NCI-H526 treated with DMSO at 0.1 percent for 48 hours (cell line): ENCODE results near the gene CACNA1C.

Experiments
- DNase-seq: peaks from one replicate; lab custom pipeline; 2025; lab: John Stamatoyannopoulos, UW

The CACNA1C gene

GRCh38 chr12:2140858-2141519 is 88.2 kb downstream of the CACNA1C start:
- DNase-seq: no peak

- DNase-seq: no peak
Measured at GRCh38 chr12:2142068-2142467, 89.3 kb downstream of the CACNA1C start.

GRCh38 chr12:2144951-2145350 is 92.2 kb downstream of the CACNA1C start:
- no peak for DNase-seq

- no peak for DNase-seq
Measured at GRCh38 chr12:2145433-2145998, 92.7 kb downstream of the CACNA1C start.

DNA sequence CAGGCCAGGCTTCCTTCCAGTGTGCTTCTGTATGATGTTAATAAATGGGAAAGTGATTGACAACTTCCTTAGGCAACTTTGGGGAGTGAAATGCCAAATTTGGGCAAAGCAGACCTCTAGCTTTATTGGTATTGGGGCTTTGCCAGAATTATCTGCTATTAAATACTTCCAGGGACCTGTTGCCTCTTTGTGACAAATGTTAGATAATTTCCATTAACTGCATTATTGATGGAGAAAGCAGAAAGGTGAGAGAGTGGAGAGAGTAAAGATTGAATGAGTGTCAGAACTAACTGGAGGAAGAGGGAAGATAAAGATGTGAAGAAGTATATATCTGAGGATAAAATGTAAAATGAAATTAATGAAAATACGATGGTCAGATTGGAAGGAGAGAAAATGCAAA is 94.5 kb downstream of the CACNA1C start:
- no peak for DNase-seq

- no peak for DNase-seq
Measured at GRCh38 chr12:2149091-2149490, 96.3 kb downstream of the CACNA1C start.

GRCh38 chr12:2150833-2151232 is 98.0 kb downstream of the CACNA1C start:
- no peak for DNase-seq

- DNase-seq: no peak
Measured at GRCh38 chr12:2151391-2151790, 98.6 kb downstream of the CACNA1C start.

DNA sequence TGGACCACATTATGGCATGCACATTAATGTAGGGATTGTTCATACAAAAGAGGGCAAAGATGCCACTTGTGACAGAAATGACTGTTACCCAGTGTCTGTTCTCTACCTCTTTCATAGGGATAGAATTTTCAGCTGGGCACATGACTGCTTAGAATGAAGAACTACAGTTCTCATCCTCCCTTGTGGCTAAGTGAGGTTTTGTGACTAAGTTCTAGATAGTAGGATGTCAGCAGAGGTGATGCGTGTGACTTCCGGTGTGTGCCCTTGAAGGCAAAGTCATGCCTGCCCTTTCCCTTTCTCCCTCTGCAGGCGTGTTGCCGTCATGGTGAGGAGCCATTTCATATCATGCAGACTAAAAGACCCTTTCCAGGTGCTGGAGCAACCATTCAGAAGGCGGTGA is 99.3 kb downstream of the CACNA1C start:
- no peak for DNase-seq

DNA sequence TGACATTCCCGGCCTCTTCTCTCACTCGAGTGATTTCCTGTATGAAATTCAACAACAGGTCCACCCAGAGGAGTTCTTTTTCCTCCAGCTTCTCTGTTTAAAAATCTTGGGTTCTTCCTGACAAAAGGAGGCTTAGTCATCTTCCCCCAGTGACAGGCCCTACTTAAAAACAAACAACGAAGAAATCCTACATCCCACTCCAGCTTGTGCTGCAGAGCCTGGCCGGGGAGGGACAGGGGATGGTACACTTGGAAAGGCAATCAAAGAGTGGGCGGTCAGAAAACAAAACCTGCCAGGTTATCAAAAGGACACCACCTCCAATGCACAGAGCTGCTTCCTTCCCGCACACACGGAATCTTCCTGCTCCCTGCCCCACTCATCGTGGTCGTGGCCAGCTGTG is 101.3 kb downstream of the CACNA1C start:
- DNase-seq: no peak

DNA sequence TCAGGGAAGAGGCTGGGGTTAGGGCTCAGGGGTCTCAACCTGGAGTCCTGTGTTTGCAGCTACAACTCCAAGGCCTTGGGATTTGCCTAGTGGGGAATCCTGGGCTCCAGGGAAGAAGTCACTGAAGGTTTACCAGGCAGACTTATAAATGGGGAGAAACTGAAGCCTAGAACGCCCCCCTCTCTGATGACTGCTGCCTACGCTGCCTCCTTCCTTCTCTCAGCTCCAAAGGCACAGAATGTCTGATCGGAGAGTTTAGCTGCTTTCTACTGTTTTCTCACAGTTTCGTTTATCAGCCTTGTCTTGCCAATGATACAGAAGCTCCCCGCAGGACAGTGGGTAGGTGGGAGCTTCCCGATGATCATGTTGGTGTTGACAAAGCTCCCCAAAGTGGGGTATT is 101.7 kb downstream of the CACNA1C start:
- no peak for DNase-seq

DNA sequence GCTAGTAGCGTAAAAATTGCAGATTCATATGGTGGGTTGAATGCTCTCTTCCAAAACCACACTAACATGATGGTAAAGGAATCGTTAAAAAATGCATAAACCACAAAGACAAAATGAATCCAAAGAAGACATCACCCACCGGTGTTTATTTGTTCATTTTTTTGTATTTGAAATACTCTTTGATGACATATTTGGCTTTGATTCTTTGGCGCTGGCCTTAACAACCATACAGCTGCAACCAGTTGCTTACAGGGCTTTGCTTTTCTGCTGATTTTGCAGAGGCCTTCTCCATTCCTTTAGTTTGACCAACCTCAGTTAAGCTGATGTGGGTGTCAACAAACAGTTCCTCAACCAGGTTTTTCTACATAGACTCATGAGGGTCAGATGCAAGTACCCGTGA is 103.5 kb downstream of the CACNA1C start:
- no peak for DNase-seq

DNA sequence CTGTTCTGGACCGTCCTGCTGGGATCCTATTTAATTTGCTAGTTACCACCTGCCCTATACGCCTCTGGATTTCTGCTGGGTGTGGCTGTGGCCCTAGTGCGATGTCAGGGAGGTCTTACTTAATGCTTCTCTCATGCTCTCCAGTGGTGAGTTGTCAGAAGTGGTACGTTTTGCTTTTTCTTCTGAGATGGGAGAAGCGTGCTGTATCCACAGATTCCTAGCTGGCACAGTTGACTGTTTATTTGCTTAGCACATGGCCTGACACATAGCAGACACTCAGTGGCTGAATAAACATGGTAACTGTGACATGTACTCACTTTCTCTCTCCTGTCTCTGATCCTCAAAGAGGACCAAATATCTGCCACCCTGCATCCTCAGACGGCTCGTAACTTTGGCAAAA is 107.3 kb downstream of the CACNA1C start:
- DNase-seq: no peak

DNA sequence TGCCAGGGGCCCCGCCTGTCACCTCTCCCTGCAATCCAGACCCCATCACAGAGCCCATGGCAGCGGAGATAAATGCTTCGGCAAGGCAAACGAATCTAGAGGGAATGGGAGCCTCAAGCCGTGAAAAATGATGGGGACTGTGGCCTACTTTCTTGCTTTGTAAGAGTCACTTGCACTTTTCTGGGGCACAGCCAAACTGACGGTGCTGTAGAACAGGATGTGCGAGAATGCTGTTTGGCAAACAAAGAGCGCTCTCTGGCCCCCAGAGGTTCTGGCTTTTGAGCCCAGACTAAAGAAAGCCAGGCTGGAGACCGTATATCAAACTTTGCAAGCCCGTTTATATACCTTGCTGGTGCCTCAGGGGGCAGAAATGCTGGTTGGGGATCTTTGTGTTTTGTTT is 108.7 kb downstream of the CACNA1C start:
- DNase-seq: no peak

GRCh38 chr12:2163177-2163941 is 110.6 kb downstream of the CACNA1C start:
- DNase-seq: no peak

GRCh38 chr12:2165021-2165420 is 112.2 kb downstream of the CACNA1C start:
- no peak for DNase-seq

DNA sequence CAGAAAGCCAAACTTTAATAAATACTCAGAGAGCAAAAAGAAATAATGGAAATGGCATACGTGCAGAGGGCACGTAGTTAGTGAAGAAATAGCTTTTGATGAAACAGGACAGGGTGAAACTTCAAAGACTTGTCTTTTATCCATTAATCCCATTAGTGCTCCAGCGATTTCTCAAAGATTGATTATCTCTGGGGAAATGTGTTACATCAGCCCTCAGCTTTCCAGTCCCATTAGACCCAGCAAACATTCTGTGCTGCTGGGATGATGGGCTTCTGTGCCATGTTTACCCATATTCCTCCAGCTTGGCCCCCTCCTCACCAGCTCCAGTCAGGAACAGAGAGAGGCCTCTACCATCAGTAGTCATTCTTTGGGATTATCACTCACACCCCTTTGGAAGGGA is 113.1 kb downstream of the CACNA1C start:
- no peak for DNase-seq

- no peak for DNase-seq
Measured at GRCh38 chr12:2166696-2167095, 113.9 kb downstream of the CACNA1C start.

DNA sequence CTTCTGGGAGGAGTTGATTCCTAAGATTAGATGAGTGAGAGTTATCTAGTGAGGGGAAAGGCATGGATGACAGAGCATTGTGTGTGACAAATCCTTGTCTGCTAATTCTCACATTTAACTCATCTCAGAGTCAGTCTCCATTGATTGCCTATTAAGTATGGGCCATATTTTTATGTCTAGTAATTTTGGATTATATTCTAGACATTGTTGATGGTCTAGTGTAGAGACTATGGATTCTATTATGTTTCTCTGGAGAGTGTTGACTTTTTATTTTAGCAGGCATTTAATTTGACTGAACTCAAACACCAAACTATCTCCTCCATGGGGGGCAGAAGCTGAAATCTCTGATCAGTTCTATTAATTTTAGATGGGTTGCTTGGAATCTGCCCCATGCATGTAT is 114.4 kb downstream of the CACNA1C start:
- no peak for DNase-seq

GRCh38 chr12:2168808-2169207 is 116.0 kb downstream of the CACNA1C start:
- no peak for DNase-seq

GRCh38 chr12:2169489-2169888 is 116.7 kb downstream of the CACNA1C start:
- no peak for DNase-seq

GRCh38 chr12:2169940-2170339 is 117.2 kb downstream of the CACNA1C start:
- DNase-seq: no peak

- no peak for DNase-seq
Measured at GRCh38 chr12:2170376-2170775, 117.6 kb downstream of the CACNA1C start.
